ENCODE results near the gene GPR137B.
A peak's percentile ranks its signal among the peaks of the same experiment; 100 is the strongest.

GPR137B gene

DNA sequence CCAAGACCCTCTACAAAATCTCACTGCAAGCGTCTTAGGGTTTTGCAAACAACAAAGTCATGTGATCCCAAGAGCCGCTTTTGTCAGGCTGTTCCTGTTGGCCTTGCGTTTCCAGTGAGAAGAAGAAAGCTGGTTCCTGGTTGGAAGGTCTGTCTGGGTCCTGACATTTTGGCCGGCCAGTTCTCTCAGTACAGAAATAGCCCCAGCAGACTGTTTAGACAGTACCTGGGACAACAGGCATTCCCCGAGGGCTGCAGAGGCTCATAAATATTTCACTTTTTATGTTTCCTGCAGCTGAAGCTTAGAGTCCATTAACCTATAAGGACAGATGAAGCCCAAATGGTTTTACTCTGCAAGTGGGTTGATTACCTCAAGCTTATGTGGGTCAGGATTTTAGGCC is 8.6 kb downstream of the GPR137B start:
- CTCF ChIA-PET = interaction anchor here (1.2 kb wide), 1 partner anchor 14 kb away, joined by 3 read pairs; no protein-coding TSS in a partner anchor
- no peak for TF ChIP-seq ZSCAN23 (tag by site-specific recombination; IDR thresholded peaks at IDR 0.05)
- no peak for TF ChIP-seq ZNF121 (tag by site-specific recombination; IDR thresholded peaks at IDR 0.05)
- no peak for TF ChIP-seq ZNF701 (tag by site-specific recombination; IDR thresholded peaks at IDR 0.05)
- TF ChIP-seq, protein P1, sequence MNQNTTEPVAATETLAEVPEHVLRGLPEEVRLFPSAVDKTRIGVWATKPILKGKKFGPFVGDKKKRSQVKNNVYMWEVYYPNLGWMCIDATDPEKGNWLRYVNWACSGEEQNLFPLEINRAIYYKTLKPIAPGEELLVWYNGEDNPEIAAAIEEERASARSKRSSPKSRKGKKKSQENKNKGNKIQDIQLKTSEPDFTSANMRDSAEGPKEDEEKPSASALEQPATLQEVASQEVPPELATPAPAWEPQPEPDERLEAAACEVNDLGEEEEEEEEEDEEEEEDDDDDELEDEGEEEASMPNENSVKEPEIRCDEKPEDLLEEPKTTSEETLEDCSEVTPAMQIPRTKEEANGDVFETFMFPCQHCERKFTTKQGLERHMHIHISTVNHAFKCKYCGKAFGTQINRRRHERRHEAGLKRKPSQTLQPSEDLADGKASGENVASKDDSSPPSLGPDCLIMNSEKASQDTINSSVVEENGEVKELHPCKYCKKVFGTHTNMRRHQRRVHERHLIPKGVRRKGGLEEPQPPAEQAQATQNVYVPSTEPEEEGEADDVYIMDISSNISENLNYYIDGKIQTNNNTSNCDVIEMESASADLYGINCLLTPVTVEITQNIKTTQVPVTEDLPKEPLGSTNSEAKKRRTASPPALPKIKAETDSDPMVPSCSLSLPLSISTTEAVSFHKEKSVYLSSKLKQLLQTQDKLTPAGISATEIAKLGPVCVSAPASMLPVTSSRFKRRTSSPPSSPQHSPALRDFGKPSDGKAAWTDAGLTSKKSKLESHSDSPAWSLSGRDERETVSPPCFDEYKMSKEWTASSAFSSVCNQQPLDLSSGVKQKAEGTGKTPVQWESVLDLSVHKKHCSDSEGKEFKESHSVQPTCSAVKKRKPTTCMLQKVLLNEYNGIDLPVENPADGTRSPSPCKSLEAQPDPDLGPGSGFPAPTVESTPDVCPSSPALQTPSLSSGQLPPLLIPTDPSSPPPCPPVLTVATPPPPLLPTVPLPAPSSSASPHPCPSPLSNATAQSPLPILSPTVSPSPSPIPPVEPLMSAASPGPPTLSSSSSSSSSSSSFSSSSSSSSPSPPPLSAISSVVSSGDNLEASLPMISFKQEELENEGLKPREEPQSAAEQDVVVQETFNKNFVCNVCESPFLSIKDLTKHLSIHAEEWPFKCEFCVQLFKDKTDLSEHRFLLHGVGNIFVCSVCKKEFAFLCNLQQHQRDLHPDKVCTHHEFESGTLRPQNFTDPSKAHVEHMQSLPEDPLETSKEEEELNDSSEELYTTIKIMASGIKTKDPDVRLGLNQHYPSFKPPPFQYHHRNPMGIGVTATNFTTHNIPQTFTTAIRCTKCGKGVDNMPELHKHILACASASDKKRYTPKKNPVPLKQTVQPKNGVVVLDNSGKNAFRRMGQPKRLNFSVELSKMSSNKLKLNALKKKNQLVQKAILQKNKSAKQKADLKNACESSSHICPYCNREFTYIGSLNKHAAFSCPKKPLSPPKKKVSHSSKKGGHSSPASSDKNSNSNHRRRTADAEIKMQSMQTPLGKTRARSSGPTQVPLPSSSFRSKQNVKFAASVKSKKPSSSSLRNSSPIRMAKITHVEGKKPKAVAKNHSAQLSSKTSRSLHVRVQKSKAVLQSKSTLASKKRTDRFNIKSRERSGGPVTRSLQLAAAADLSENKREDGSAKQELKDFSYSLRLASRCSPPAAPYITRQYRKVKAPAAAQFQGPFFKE (tag by site-specific recombination; IDR thresholded peaks at IDR 0.05; ENCODE audit: borderline replicate concordance) = no peak
- no peak for TF ChIP-seq ZNF837 (tag by site-specific recombination; IDR thresholded peaks at IDR 0.05)
- no peak for TF ChIP-seq ZNF558 (tag by site-specific recombination; IDR thresholded peaks at IDR 0.05)
- TF ChIP-seq ZNF830 (tag by site-specific recombination; IDR thresholded peaks at IDR 0.05; ENCODE audit: low read depth) = no peak
- POLR2A ChIA-PET = interaction anchor here (0.7 kb wide), 1 partner anchor 736 kb away, joined by 3 read pairs; no protein-coding TSS in a partner anchor

DNA sequence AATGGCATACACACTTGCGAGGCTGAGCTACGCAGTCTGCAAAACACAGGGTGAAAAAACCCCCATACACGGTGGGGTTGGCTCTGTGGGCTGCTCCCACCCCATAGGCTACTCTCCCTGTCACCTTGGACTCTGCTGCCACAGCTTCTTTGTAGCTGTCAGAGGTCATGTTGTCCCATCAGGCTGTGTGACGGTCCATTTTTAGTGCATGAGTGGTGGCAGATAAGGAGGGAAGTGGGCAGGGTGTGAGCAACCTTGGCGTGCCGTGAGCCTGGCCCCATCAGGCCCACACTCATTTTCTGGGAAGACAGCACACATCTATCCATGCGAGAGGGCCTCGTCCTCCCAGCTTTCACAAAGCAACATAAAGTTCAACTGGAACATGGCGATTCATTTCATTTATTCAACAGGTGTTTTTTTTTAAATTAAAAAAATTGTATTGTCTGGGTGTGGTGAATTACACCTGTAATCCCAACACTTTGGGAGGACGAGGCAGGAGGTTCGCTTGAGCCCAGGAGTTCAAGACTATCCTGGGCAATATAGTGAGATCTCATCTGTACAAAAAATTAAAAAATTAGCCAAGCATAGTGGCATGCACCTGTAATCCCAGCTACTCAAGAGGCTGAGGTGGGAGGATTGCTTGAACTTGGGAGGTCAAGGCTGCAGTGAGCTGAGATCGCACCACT is 9.5 kb downstream of the GPR137B start:
- ChIA-PET CTCF (interaction anchor here (0.6 kb wide), 1 partner anchor 101 kb away, joined by 3 read pairs; no protein-coding TSS in a partner anchor), POLR2A (no interaction called here)
- TF ChIP-seq BCL11B (tag by site-specific recombination; IDR thresholded peaks at IDR 0.05; ENCODE audit: low read depth) (no peak), ZNF366 (tag by site-specific recombination; conservative IDR thresholded peaks at IDR 0.05) (no peak), SCRT1 (tag by site-specific recombination; IDR thresholded peaks at IDR 0.05; ENCODE audit: borderline replicate concordance) (peak; percentile 56; the same call in 1 of the 2 replicates), SCRT2 (tag by site-specific recombination; IDR thresholded peaks at IDR 0.05) (peak; percentile 83), ZNF2 (tag by site-specific recombination; IDR thresholded peaks at IDR 0.05) (no peak)
- H3K36me3 ChIP-seq (ENCODE audit: control insufficient read depth in 2 of 2, insufficient read depth in 1 of 2, low read length in 2 of 2) = no peaks in the 10 kb centered on the region
- no peak overlapping the region for H3K27ac ChIP-seq (ENCODE audit: extremely low read depth, low read depth, low read length)
- no peaks in the 10 kb centered on the region for H3K4me1 ChIP-seq (ENCODE audit: control insufficient read depth, insufficient read depth, low read length)
- no peaks in the 10 kb centered on the region for H3K9me3 ChIP-seq (ENCODE audit: control insufficient read depth, insufficient read depth, low read depth, low read length)
- no peak overlapping the region for H3K4me3 ChIP-seq (ENCODE audit: low read depth, low read length)

More for the DNA sequence above, 8.6 kb downstream of the GPR137B start:
- Histone ChIP-seq H3K27ac (ENCODE audit: extremely low read depth, low read depth, low read length) (no peak overlapping the region), H3K4me1 (ENCODE audit: control insufficient read depth, insufficient read depth, low read length) (no peaks in the 10 kb centered on the region), H3K36me3 (ENCODE audit: control insufficient read depth in 2 of 2, insufficient read depth in 1 of 2, low read length in 2 of 2) (peaks cover 3 to 5% of the 10 kb centered on the region in 2 experiments; a peak in 2 of 3 replicates), H3K4me3 (ENCODE audit: low read depth, low read length) (no peak overlapping the region), H3K9me3 (ENCODE audit: control insufficient read depth, insufficient read depth, low read depth, low read length) (no peaks in the 10 kb centered on the region)

DNA sequence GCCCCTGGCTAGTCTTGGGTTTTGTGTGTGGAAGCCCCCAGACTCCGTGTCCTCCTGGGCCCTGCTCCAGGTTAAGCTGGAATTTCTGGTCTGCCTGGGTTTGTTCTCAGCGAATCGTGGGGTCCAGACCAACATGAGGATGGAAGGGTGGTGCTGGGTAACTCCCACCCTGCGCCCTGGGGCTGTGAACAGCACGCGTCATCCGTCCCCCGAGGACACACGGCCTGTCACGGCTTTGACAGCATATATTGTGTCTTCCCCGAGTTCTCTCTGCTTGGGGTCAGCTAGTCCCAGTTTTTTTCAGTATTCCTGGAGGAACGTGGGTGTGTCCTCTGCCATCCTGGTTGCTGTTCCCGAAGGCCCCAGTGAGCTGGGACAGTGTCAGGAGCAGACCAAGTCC is 11.8 kb downstream of the GPR137B start:
- ChIA-PET CTCF (no interaction called here), POLR2A (no interaction called here)
- Histone ChIP-seq H3K9me3 (ENCODE audit: control insufficient read depth, insufficient read depth, low read depth, low read length) (no peaks in the 10 kb centered on the region), H3K4me1 (ENCODE audit: control insufficient read depth, insufficient read depth, low read length) (no peaks in the 10 kb centered on the region), H3K27ac (ENCODE audit: extremely low read depth, low read depth, low read length) (no peak overlapping the region), H3K36me3 (ENCODE audit: control insufficient read depth in 2 of 2, insufficient read depth in 1 of 2, low read length in 2 of 2) (no peaks in the 10 kb centered on the region), H3K4me3 (ENCODE audit: low read depth, low read length) (no peak overlapping the region)
- TF ChIP-seq ZNF121 (tag by site-specific recombination; IDR thresholded peaks at IDR 0.05) (no peak), ZNF214 (tag by site-specific recombination; IDR thresholded peaks at IDR 0.05; ENCODE audit: borderline replicate concordance) (no peak), EGR2 (tag by site-specific recombination; IDR thresholded peaks at IDR 0.05; ENCODE audit: low read depth) (no peak), ZNF529 (tag by site-specific recombination; IDR thresholded peaks at IDR 0.05; ENCODE audit: insufficient replicate concordance) (no peak), ZNF701 (tag by site-specific recombination; IDR thresholded peaks at IDR 0.05) (no peak), ZNF341 (tag by site-specific recombination; IDR thresholded peaks at IDR 0.05; ENCODE audit: low read depth) (no peak), ZNF394 (tag by site-specific recombination; IDR thresholded peaks at IDR 0.05; ENCODE audit: borderline replicate concordance) (no peak), ZNF624 (tag by site-specific recombination; IDR thresholded peaks at IDR 0.05) (no peak), RBAK (tag by site-specific recombination; IDR thresholded peaks at IDR 0.05) (no peak), ZNF791 (tag by site-specific recombination; IDR thresholded peaks at IDR 0.05) (no peak)
- TF ChIP-seq, protein P2, sequence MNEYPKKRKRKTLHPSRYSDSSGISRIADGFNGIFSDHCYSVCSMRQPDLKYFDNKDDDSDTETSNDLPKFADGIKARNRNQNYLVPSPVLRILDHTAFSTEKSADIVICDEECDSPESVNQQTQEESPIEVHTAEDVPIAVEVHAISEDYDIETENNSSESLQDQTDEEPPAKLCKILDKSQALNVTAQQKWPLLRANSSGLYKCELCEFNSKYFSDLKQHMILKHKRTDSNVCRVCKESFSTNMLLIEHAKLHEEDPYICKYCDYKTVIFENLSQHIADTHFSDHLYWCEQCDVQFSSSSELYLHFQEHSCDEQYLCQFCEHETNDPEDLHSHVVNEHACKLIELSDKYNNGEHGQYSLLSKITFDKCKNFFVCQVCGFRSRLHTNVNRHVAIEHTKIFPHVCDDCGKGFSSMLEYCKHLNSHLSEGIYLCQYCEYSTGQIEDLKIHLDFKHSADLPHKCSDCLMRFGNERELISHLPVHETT (tag by site-specific recombination; IDR thresholded peaks at IDR 0.05) = no peak
- TF ChIP-seq, protein P3, sequence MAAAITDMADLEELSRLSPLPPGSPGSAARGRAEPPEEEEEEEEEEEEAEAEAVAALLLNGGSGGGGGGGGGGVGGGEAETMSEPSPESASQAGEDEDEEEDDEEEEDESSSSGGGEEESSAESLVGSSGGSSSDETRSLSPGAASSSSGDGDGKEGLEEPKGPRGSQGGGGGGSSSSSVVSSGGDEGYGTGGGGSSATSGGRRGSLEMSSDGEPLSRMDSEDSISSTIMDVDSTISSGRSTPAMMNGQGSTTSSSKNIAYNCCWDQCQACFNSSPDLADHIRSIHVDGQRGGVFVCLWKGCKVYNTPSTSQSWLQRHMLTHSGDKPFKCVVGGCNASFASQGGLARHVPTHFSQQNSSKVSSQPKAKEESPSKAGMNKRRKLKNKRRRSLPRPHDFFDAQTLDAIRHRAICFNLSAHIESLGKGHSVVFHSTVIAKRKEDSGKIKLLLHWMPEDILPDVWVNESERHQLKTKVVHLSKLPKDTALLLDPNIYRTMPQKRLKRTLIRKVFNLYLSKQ (tag by site-specific recombination; IDR thresholded peaks at IDR 0.05; ENCODE audit: borderline replicate concordance) = no peak
